Measurements from ENCODE around the gene ZNF189.

Gene ZNF189

DNA sequence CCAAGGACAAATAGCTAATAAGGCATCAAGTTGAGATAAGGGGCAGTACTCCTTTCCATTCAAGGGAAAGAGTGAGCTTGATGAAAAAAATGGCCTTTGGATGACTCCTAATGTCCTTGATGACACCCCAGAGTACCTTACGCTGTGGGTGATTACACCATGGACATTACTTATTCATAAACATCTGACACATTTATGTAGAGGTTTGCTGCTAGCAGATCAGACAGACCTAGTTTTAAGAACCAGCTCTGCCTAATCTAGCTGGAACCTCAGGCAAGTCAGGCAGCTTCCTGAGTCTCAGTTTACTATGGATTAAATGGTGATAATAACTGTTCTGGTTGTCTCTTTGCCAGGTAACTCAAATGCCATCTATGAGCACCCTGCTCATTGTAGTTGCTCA is 34.1 kb downstream of the ZNF189 start:
- no peak for TF ChIP-seq ZFX (IDR thresholded peaks at IDR 0.05; ENCODE audit: borderline replicate concordance)
- TF ChIP-seq, protein P1, sequence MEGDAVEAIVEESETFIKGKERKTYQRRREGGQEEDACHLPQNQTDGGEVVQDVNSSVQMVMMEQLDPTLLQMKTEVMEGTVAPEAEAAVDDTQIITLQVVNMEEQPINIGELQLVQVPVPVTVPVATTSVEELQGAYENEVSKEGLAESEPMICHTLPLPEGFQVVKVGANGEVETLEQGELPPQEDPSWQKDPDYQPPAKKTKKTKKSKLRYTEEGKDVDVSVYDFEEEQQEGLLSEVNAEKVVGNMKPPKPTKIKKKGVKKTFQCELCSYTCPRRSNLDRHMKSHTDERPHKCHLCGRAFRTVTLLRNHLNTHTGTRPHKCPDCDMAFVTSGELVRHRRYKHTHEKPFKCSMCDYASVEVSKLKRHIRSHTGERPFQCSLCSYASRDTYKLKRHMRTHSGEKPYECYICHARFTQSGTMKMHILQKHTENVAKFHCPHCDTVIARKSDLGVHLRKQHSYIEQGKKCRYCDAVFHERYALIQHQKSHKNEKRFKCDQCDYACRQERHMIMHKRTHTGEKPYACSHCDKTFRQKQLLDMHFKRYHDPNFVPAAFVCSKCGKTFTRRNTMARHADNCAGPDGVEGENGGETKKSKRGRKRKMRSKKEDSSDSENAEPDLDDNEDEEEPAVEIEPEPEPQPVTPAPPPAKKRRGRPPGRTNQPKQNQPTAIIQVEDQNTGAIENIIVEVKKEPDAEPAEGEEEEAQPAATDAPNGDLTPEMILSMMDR (IDR thresholded peaks at IDR 0.05) = no peak
- no peak overlapping the region for H3K27ac ChIP-seq

DNA sequence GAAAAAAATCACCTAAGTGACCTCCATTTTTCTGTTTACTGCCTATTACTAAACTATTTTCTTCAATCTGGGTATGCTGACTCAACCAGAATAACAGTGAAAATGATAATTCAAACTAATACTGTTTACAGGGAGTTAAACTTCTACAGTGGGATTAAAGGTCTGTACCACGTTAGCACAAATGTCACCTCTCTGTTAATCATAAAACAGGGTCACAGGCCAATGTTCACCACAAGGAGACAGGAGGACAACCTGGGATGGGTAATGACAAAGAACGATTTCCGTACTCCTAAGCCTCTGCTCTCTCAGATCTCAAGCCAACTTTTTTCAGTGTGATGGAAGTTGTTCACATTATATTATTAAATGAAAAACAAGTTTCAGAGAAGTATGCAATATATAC is 34.6 kb downstream of the ZNF189 start:
- TF ChIP-seq, protein P1 (IDR thresholded peaks at IDR 0.05) = no peak
- no peak for TF ChIP-seq ZFX (IDR thresholded peaks at IDR 0.05; ENCODE audit: borderline replicate concordance)
- no peak overlapping the region for H3K27ac ChIP-seq

DNA sequence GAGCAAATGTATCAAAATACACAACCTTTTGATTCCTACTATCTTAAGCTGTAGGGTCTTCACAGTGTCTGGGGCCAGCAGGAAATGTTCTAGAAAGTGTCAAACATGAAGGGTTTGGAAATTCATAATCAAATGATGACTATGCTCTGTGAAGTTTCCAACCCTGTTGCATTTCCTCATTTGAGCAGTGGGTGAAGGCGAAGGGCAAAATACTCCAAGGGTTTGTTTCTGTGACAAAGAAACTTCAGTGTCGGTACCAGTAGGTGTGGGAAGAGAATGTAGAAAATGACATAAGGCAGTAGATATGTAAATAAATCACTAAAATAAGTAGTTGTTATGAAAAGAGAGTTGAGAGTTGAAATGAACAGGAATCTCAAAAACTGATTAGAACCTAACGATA is 36.3 kb downstream of the ZNF189 start:
- TF ChIP-seq ZFX (IDR thresholded peaks at IDR 0.05; ENCODE audit: borderline replicate concordance) = no peak
- TF ChIP-seq, protein P1 (IDR thresholded peaks at IDR 0.05) = no peak
- no peak overlapping the region for H3K27ac ChIP-seq

DNA sequence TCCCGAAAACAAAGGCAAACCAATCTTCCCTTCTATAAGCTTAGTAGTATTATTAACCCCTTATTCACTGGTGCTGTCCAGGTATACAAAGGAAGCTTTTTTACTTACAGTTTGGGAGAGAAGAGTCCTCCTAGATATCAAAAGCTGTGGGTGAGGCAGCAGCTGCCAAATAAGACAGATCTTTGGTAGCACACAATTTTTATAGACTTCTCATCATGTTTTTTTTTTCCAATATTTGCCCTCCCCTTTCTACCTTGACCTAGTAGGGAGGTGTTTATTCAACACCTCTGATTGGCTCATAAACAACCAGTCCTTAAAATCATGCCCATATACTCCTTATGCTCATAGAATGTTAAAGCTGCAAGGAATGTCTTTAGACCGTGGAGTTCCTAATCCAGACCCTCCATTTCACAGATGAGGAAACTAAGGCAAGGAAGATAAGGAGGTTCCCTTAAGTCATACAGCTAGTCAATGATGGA is 37.0 kb downstream of the ZNF189 start, which contains the start of gene ALDOB:
Gene ALDOB, minus strand, starts transcription at position 174 of the 479 bp plus-strand sequence. CDS start 4,887 bp downstream, outside the sequence.
- H3K27ac ChIP-seq = no peak within 1 kb of the TSS
- TF ChIP-seq, protein P1 (IDR thresholded peaks at IDR 0.05) = no peak
- TF ChIP-seq ZFX (IDR thresholded peaks at IDR 0.05; ENCODE audit: borderline replicate concordance) = no peak

DNA sequence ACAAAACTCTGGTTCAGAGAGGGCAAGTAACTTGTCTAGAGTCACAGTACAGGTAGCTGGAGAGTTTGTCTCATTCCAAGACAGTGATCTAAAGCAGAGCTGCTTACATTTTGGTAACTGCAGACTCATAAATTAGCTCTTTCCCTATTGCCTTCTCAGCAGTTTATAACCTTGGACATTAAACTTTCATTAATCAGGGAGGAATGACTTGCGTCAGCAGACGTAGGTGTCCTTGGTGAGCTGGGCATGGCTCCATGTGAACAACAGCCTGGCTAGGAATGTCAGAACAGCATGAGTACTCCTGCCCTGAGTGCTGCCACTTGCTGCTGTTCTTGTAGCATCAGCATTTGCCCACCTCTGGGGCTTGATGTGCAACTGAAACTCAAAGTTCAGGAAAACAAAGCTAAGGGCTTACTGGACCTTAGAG is 39.2 kb downstream of the ZNF189 start:
- TF ChIP-seq, protein P1 (IDR thresholded peaks at IDR 0.05) = no peak
- no peak for TF ChIP-seq ZFX (IDR thresholded peaks at IDR 0.05; ENCODE audit: borderline replicate concordance)

DNA sequence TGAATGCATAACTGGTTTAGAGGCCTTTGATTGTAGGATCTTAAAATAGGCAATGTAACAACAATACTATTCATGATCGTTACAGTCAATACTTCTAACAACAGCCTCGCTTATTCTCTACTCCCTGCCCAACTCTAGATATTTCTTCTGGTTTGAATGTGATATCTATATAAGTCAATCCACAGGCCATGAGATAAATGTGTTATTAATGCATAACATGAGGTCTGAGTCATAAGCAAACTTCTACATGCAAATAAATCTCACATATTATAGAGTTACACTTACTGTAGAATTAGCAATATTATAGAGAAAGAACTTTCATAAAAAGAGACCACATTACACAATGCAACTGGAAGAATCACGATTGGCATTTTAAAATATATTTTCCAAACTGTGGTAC is 39.9 kb downstream of the ZNF189 start:
- no peak overlapping the region for H3K27ac ChIP-seq
- TF ChIP-seq, protein P1 (IDR thresholded peaks at IDR 0.05) = no peak
- no peak for TF ChIP-seq ZFX (IDR thresholded peaks at IDR 0.05; ENCODE audit: borderline replicate concordance)

More for the DNA sequence above, 39.2 kb downstream of the ZNF189 start:
- H3K27ac ChIP-seq = no peak overlapping the region

DNA sequence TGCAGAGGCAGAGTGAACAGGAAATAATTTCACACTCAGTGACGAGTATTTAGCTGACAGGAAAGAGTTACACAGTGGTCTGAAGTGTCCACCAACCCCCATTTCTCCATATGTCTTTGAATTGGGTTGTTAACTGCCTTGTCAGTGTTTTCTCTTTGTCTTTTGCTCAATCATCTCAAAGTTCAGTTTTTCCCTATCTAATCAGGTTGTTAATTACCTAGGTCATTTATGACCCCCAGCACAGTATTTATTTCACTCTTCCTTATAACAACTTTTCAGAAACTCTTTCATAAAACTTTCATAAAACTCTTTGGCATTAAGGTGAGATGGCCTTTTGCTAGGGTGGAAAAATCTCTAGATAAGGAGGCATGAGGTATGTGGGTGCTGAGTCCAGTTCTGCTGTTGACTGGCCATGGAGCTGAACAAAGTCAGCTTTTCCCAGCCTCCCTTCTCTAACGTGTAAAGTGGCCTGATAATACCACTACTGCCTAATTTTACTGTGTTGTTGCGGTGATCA is 42.1 kb downstream of the ZNF189 start:
- no peak overlapping the region for H3K27ac ChIP-seq
- no peak for TF ChIP-seq ZFX (IDR thresholded peaks at IDR 0.05; ENCODE audit: borderline replicate concordance)
- TF ChIP-seq, protein P1 (IDR thresholded peaks at IDR 0.05) = no peak

All from 22Rv1 (cell line).